NCI-H146 treated with DMSO at 0.1 percent for 48 hours (cell line): ENCODE results near the gene ASXL3.

ENCODE experiments used
- DNase-seq: peaks from one replicate; lab custom pipeline; 2025; ENCODE audit not compliant: unreplicated experiment; lab: John Stamatoyannopoulos, UW

The ASXL3 gene

DNA sequence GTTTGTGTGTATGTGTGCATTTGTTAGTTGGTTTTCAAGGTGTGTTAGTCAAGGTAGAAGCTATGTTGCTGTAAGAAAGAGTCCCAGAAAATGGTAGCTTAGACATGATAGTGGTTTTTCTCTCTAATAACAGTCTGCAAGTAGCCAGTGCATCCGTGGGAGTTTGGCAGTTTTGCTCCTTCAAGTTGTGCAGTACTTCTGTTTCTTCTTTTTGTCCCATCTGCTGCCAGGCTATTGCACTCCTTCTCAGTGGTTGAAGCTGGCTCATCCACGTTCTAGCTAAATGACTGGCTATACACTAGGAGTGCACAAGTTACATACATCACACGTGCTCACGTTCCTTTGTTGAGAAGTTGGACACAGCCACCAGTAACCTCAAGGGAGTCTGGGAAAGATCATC, 134.7 kb downstream of the ASXL3 start:
- no peak for DNase-seq

GRCh38 chr18:33716061-33716683, 138.2 kb downstream of the ASXL3 start:
- no peak for DNase-seq

- no peak for DNase-seq
These were observed 139.3 kb downstream of the ASXL3 start for GRCh38 chr18:33717339-33717738.

DNA sequence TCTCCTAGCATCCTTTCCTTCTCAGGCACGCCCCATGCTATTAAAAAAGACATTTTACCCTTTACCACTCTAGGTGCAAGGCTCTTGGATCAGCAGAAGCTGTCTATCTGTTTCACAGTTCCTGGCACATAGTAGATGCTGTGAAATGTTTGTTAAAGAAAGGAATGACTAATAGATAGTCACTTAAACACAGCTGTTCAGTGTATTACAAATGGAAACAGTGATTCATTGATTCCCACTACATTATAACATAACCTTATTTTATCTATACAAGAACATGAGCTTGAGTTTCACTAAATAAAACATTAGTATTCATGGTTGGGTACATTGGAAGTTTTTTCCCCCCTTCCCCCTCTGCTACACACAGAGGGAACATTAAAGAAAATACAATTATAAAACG, 142.1 kb downstream of the ASXL3 start:
- no peak for DNase-seq

DNA sequence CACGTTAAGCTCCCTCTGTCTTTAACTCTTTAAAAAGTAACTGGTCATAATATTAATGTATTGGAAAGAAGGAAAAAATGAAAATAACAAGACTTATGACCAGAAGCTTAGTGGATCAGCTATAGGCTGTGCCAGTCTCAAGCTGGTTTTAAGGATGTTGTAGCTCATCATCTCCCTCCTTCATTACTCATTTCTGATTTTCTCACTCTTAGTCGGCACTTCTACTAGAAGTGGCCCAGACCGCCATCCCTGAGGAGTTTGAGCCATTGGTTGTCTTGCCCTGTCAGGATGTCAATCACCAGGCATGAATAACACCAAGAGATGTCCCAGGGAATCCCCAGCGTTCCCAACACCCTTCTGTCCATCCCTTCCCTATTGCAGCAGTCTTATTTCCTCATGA, 151.5 kb downstream of the ASXL3 start:
- no peak for DNase-seq

- no peak for DNase-seq
These were observed 155.4 kb downstream of the ASXL3 start for GRCh38 chr18:33733376-33733775.

- DNase-seq = no peak
These were observed 157.4 kb downstream of the ASXL3 start for GRCh38 chr18:33735428-33735827.

DNA sequence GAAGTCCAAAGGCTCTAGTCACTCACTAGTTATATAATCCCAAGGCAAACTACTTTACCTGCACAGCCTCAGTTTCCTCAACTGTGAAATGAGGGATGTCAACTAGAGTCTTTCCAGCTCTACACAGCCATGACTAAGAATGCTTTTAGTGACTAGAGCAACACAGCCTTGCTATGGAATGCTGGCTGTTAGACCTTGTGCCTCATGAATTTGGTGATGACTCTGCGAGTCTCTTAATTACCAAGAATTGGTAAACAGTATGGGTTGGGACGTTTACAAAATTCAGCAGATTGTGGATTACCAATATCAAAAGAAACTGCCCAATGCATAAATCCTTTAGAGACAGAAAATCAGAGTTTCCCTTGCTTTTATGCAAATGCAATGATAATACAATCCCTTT, 163.7 kb downstream of the ASXL3 start:
- DNase-seq = no peak

DNA sequence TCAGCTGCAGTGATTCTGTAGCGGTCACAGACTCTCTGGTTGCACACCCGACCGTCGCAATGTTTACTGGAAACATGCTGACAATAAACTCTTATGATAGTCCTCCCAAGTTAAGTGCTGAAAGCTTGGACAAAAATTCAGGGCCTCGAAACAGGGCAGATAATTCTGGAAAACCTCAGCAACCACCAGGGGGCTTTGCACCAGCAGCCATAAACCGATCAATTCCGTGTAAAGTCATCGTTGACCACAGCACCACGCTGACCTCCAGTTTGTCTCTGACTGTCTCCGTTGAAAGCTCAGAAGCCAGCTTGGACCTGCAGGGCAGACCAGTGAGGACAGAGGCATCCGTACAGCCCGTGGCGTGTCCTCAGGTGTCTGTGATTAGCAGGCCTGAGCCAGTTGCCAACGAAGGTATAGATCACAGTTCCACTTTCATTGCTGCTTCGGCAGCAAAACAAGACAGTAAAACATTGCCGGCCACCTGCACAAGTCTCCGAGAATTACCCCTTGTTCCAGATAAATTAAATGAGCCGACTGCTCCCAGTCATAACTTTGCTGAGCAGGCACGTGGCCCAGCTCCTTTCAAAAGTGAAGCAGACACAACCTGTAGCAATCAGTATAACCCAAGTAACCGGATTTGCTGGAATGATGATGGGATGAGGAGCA, 166.1 kb downstream of the ASXL3 start:
- DNase-seq = no peak

- no peak for DNase-seq
These were observed 167.3 kb downstream of the ASXL3 start for GRCh38 chr18:33745151-33745795.

- DNase-seq = no peak
These were observed 168.0 kb downstream of the ASXL3 start for GRCh38 chr18:33745871-33746545.

DNA sequence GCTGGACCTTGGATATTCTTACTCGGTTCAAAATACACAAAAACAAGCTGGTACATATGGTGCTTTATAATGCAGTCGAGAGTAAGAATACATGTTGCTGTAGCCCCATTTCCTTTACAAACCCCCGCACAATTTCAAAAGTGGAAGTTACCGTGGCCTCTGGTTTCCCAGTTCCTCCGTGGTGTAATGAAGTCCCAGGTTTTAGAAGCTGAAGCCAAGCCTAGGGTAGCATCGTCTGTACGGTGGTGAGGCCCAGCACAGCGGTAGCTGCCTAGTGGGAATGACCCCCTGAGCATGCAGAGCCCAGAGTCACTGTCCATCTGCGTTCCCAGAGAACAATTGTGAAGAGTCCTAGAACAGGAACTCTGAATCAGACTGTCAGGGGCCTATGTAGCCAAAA, 171.8 kb downstream of the ASXL3 start:
- no peak for DNase-seq

GRCh38 chr18:33750366-33750765, 172.3 kb downstream of the ASXL3 start:
- DNase-seq = no peak

DNA sequence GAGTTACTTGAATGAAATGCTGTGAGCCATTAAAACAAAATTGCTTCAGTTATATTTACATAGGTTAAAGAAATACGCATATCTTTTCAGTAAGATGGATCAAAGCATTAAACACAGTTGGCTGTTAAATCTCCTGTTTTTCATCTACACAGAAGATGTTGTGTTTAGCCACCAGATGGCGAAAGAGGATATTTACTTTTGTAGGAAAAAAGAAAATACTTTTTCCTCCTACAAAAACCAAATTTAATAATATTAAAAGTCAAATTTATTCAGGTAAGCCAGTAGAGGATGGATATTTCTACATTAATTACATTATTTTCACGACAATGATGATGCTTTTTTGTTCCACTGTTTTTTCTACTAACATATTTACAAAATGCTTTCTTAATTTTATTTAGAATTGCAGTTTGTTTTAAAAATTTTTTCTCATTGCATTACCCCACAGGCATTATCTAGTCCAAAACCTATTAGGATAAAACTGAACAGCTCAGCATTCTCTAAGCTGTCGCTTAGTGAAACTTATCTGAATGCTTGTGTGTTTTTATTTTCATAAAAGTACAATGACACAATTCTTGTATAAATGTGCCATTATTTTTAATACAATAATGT, 173.7 kb downstream of the ASXL3 start:
- DNase-seq = peak; percentile 66

DNA sequence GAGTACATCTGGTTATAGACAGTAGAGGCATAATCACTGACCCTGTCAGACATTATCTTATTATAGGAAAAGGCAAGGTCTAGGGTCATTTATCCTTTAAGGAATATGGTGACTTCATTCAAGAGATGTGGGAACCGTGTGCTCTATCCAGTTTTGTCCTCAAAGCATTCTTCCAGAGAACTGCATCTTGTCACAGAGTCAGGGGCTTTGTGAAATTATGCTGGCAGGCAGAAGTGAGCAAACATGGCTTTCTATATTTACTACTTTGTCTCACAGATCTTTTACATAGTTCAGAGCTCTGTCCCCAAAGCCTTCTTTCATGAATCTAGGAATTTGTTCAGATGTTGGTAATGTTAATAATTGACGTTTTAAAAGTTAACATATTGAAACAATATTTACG, 177.4 kb downstream of the ASXL3 start:
- no peak for DNase-seq

GRCh38 chr18:33755931-33756560, 178.0 kb downstream of the ASXL3 start:
- peak; percentile 73 for DNase-seq

- DNase-seq = no peak
These were observed 179.0 kb downstream of the ASXL3 start for GRCh38 chr18:33757037-33757436.

DNA sequence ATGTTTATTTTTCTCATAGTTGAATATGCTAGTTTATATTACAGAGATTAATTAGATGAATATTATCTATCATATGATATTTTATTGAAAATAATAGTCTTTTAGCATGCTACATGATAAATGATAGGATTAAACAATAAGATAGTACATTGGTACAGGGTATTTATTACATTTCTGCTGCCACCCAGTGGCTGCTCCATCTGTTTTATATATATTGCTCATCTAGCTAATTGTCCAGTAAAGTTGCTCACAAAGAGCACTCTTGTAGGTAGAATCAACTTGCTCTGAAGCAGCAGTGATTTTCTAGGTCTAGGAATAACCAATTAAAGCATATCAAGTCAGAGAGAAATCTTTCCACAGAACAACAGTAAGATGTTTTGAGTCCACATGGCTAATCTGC, 183.3 kb downstream of the ASXL3 start:
- peak; percentile 66 for DNase-seq

DNA sequence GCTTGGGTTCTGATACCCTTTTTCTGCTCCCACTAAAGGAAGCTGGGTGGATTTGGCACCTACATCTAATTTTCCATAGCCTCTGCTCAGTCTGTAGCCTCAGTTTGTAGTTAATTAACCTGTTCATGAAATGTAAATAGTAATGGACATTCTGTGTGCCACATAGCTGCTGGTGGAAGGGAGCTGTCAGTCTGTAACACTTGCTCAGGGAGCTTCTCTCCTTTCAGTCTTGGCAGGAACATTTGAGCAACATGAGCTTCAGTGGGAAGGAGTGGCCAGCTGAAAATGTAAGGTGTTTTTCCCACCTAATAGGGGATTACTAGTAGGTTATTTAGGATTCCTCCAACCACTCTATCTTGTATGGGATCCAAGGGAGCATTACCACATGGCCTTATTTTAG, 203.4 kb downstream of the ASXL3 start:
- peak; percentile 34 for DNase-seq
